ENCODE data around the gene UNC13B.
"Not testable (repeated sequence)": the region's sequence is repeated elsewhere in the genome, so short reads cannot be mapped to it uniquely, and the experiment has no call there.

The UNC13B gene

DNA sequence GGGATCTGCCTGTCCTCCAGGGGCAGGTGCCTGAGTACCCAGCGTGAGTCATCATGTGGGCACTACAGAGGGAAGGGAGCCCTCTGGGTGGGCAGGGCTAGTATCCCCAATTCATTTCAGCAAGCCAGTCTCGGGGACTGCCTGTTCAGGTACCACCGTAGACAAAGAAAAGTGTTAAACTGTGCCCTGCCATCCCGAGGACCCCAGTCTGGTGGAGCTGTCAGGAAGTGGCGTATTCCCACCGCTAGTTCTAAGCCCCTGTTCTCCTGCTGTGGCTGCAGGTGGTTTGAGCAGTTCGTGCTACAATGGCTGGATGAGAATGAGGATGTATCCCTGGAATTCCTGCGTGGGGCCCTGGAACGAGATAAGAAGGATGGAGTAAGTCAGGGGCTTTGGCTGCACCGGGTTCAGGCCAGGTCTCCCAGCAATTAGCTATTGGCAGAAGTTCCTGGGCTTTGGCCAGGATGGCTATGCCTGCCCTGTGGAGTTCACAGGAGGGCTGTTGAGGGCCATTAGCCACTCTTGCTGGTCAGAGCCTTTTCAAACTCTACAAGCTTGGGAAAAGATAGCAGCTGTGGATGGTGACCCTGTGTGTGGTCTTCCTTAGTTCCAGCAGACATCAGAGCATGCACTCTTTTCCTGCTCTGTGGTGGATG is 234.9 kb downstream of the UNC13B start:
- no peak for DNase-seq

DNA sequence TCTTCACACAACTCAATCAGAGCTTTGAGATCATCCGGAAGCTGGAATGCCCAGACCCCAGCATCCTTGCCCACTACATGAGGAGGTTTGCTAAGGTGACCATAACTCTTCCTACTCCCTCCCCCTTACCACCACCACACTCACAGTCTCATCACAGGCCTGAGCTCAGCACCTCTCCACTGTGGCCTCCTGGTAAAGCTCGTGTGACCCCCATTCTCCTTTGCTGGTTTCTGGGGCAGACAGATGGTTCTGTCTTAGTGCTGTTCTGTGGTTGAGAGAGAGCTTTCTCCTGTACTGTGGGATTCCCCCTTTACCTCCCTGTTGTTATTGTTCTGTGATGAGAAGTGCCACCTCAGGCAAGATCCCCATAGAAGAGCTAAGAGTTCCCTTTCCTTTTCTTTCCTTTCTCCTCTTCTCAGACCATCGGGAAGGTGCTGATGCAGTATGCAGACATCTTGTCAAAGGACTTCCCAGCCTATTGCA is 235.4 kb downstream of the UNC13B start:
- DNase-seq: no peak

DNA sequence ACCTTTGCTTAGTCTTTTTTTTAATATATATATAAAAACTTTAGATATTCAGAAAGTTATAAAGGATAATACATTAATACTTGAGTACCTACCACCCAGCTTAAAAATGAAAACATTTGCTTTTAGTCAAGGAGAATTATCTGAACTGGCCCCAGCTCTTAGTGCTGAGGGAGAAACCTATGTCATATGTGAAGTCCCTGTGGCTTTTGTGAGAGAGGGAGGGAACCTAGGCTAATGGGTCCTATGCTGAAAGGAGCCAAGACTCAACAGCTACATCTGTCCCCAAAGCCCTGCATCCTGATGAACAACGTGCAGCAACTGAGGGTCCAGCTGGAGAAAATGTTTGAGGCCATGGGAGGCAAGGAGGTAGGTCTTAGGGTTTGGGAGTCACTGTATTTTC is 236.1 kb downstream of the UNC13B start:
- DNase-seq: no peak

DNA sequence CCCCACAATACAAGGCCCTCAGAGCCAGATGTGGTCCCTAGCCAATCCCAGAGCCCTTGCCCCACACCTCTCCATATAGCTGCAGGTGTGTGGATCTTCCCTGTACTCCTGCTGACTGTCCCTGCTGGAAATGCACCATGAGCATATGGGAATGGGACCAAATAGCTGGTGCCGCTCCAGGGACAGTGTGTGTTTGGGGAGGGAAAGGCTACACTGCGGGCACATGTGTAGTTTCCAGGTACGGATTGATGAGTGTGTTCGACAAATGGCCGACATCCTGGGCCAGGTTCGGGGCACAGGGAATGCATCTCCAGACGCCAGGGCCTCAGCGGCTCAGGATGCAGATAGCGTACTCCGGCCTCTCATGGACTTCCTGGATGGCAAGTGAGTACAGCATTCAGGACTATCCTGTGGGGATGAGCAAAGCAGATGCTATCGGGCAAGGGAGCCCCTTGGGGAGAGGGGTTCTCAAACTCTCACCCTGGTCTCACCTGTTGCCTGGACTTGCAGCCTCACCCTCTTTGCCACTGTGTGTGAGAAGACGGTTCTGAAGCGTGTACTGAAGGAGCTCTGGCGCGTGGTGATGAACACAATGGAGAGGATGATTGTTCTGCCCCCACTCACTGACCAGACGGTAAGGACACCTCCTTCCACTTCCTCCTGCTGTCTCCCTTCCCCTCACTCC is 237.0 kb downstream of the UNC13B start:
- no peak for DNase-seq

GRCh38 chr9:35404865-35405264 is 243.1 kb downstream of the UNC13B start:
- no peak for DNase-seq

DNA sequence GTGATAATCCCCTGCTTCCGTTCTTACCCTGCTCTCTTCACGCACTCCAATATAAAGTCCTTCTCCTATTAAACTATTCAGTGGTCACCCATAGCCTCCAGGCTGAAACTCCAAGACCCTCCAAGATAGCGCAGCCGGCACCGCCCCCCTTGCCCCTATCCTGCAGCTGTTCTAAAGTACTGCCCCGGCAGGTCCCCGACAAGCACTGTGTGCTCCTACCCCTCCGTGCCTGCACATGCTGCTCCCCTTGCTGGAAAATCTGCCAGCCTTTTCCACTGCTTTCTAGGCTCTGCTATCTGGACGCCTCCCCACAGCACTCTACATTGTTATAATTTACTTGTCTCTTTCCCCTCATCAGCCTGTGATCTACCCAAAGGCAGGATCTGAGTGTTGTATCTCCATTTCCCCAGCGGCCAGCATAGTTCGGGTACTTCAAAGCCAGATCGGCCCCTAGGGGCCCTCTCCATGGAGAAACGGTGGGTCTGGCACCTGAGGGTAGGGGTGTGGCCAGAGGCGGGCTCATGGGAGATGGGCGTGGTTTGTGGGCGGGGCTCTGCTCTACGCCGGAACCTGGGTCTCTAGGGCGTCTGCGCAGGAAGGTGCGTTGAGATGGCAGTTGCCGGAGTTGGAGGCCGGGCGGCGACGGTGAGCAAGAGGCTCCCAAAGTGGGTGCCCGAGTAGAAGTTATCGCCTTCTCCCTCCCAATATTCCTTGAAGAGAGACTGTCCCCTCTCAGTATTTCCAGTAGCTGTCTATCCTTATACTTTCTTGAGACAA is 244.6 kb downstream of the UNC13B start:
- DNase-seq: peak; percentile 16 to 27

DNA sequence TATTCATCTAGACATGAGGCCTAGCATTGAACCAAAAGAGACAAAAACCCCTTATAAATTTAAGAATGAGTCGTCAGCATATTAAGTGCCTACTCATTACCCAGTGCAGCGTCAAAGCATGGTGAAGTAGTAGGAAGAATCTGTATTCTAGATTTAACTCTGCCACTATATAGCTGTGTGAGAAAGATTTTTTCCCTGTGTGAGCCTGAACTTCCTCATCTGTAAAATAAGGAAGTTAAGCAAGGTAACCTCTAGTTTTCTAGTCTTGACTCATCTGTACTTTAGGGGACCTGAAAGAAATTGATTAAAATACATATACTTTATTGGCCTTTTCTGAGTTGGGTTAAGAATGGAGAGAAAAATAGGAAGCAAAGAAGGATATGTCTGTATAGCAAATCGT is 246.0 kb downstream of the UNC13B start:
- no peak for DNase-seq

- not testable (repeated sequence) for DNase-seq
Observed at GRCh38 chr9:35409434-35409833, 247.6 kb downstream of the UNC13B start.

DNA sequence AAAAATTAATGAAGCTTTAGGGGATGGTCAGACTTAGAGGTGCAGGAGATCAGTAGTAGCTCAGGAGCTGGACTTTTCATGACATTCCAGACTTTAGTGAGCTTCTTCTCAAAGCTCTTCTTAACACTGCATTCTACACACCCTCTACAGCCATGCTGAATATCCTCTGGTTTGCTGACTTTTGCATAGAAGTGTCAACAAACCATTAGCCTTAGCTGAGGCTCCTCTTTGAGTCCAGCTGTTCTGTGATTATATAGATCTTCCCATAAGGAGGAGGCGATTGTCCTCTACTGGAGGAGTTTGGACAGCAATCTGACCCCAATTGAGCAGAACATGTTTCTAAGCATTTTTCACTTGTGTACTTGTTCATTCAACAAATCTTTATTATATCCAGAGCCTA is 253.1 kb downstream of the UNC13B start:
- no peak for DNase-seq

DNA sequence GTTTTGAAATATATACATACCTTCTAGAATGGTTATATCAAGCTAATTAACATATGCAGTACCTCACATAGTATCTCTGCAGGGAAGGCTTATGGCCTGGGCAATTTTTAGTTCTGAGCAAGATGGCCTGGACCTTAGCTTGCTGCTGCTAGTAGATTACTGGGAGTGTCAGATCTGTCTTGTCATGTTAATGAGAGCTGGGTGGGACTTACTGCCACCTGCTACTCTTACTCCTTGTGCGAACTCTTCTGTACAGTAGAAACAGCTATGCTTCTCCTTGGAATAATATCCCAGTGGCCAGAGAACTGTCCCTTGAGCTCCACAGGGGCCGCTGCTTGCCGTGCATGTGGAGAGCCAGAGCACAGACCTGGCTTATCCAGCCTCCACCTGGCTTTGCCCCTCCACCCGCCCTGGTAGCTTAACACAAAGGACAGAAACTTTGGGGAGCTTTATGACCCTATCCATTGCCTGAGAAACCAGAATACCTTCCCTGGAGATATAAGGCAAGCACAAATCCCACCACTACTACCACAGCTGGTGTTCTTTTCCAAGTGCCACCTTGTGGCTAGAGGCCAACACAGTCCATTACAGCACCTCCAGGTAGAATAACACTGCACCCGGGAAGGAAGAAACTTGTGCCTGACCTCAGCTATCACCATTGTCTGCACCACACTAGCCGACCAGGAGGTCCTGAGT is 253.7 kb downstream of the UNC13B start:
- no peak for DNase-seq

DNA sequence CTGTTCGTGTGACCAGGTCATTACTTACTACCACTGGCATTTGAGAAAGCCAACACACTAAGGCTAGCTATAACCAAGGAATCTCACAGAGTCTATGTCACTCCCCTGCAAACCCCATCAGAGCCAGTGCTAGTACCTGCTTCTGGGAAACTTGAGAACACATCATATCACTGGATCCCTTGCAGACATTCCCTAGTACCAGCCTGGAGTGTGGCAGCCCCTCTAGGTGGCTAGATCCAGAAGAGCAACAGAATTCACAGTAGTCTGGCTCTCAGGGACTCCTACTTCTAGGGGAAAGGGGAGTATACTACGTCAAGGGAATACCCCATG is 254.3 kb downstream of the UNC13B start:
- no peak for DNase-seq

DNA sequence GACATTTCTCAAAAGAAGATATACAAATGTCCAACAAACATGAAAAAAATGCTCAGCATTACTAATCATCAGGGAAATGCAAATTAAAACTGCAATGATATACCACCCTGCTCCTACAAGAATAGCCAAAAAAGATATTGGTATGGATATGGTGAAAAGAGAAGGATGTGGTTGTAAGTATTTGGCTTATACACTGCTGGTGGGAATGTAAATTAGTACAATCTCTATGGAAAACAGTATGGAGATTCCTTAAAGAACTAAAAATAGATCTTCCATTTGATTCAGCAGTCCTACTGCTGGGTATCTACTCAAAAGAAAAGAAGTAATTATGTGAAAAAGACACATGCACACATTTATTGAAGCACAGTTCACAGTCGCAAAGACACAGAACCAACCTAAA is 260.5 kb downstream of the UNC13B start:
- DNase-seq: no peak

DNA sequence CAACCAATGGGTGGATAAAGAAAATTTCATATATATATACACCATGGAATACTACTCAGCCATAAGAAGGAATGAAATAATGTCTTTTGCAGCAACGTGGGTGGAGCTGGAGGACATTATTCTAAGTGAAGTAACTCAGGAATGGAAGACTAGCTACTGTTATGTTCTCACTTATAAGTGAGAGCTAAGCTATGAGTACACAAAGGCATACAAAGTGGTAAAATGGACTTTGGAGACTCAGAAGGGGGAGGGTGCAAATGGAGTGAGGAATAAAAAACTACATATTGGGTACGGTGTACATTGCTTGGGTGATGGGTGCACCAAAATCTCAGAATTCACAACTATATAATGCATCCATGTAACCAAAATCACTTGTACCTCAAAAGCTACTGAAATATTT is 260.9 kb downstream of the UNC13B start:
- DNase-seq: no peak

GRCh38 chr9:35423499-35423898 is 261.7 kb downstream of the UNC13B start:
- no peak for DNase-seq

- DNase-seq: no peak
Observed at GRCh38 chr9:35424356-35425352, 262.8 kb downstream of the UNC13B start.

DNA sequence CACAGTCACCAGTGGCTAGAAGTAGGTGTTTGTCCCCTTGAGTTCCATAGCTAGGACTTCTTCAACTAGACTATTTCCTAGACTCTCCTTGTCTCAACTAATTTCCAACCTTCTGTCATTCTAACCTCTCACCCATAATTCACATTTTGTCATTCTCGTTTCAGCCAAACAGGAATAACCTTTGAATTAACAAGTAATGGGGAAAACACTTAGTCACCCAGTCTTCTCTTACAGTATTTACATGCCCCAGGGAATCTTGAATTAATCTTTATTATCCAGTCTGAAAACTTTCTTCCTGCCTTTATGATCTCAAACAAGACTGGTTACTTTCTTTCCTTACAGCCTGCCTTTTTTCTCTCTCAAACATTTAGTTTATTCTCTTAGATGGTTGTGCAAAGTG is 264.8 kb downstream of the UNC13B start:
- no peak for DNase-seq

GRCh38 chr9:35431467-35431866 is 269.7 kb downstream of the UNC13B start:
- DNase-seq: no peak

DNA sequence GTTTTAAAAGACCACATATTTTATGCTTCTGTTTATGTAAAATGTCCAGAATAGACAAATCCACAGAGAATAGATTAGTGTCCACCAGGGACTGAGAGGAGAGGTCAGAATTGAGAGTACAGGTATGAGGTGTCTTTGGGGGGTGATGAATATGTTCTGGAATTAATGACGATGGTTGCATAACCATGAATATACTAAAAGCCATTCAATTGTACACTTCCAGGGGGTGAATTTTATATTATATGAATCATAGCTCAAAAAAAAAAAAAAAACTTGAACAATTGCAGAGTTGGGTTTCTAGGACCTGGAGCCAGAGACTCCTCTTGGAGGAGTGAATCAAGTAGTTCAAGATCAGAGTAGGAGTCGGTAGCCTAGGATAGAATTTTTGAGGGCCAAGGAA is 270.3 kb downstream of the UNC13B start:
- DNase-seq: no peak

DNA sequence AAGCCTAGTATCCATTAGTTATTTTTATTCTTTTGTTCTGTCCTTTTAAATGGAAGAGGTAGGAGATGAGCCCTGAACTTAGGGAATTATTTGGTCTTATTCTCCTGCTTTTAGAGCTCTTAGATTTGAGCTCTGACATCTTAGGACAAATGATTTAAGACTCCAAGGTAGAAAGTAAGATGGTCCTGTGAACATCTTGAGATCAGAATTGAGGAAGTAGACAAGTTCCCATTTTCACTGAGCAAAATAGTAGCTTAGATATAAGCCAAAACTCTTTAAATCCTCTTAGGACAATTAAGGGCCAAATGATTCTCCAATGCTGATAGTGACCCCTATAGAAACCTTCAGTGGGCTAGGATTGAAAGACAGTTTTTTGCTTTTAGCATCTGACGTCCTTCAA is 275.1 kb downstream of the UNC13B start:
- no peak for DNase-seq

GRCh38 chr9:35446012-35446411 is 284.2 kb downstream of the UNC13B start:
- DNase-seq: no peak

DNA sequence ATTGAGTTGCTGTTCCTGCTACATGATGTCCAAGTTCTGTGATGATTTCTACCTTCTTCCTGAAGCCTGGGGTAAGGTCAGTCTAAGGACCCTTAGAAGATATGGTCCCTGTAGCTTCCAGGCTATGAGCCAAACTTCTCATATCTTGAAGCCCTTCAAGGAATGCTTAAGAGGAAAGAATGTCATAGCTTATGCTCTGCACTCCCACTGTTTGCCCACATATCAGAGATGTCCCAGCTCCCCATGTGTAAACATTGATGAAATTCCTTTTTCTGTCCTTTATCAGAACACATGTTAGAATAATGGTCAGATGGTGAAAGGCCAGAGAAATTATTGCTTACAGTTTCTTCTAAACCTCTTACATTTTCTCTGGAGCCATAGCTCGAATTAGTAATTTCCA is 286.7 kb downstream of the UNC13B start:
- no peak for DNase-seq

DNA sequence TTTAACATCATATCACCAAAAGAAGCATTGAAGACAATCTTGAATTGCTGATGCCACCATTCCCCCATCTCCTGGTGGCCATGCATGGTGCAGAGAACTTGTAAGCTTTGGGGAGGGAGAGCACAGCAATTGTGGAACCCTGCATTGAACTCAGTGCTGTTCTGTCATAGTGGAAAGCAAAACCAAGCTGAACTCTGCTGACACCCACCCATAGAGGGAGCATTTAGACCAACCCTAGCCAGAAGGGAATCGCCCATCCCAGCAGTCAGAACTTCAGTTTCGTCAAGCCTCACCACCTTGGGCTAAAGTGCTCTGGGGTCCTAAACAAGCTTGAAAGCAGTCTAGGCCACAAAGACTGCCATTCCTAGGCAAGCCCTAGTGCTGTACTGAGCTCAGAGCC is 290.7 kb downstream of the UNC13B start:
- DNase-seq: no peak

Data from stimulated activated CD4-positive, alpha-beta T cell treated with anti-CD3 and anti-CD28 coated beads, Interleukin-4, amount 100 ng/mL, for 4 hours (primary cell).